MM.1S (cell line): ENCODE data around the gene ZDHHC12.

Experiments used
- CTCF ChIP-seq: fragments of 300-600 bp; sonication (generic); IDR thresholded peaks from 2 replicates; pipeline ENCODE4 v1.5.1; 2016; ENCODE audit warnings: antibody characterized with exemption, low read length, mixed read lengths
- EZH2 ChIP-seq: fragments of 300-600 bp; sonication (generic); optimal IDR thresholded peaks from 2 replicates; pipeline ENCODE3; 2017; ENCODE audit warnings: low read depth, mild to moderate bottlenecking, antibody characterized with exemption, low read length, mixed read lengths
- EZH2phosphoT487 ChIP-seq: fragments of 300-600 bp; sonication (generic); IDR thresholded peaks from 2 replicates; pipeline ENCODE4 v1.6.1; 2018; ENCODE audit warnings: antibody characterized with exemption, low read length

- no peak for TF ChIP-seq CTCF
- TF ChIP-seq EZH2, result no peak
- TF ChIP-seq EZH2phosphoT487, result no peak
Measured at GRCh38 chr9:128729302-128729701, 5.4 kb upstream of the ZDHHC12 start.
